GM12892 (cell line): ENCODE measurements around the gene EGFR.

Experiments used
- POLR2A ChIP-seq: IDR thresholded peaks from 2 replicates; pipeline ENCODE4 v1.6.1; 2011; ENCODE audit warnings: low read depth, low read length, control low read depth
- POLR2AphosphoS5 ChIP-seq: IDR thresholded peaks from 2 replicates; pipeline ENCODE4 v1.6.1; 2011; ENCODE audit warnings: low read depth, low read length, control low read depth
- TAF1 ChIP-seq: IDR thresholded peaks from 2 replicates; pipeline ENCODE4 v1.6.1; 2011; ENCODE audit warnings: low read depth, mild to moderate bottlenecking, control low read depth, low read length, borderline replicate concordance

DNA sequence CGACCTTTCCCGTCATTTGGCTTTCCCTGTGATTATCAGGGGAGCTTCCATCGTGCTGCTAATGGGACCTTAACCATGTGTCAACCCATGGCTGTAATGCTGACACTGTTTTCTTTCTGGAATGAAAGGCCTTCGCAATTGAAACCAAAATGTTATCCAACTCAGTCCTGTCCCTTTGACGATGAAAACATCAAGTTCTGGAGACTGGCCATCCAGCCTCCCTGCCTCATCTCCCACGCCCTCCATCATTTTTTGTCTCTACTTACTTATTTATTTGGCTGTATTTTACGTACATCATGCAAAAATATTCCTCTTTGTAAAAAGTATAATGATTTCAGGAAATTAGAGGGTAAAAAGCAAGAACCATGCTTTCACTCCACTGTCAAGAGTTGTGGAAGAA, 69.8 kb downstream of the EGFR start:
- TF ChIP-seq POLR2A (no peak), POLR2AphosphoS5 (no peak), TAF1 (no peak)
